Stimulated activated CD8-positive, alpha-beta memory T cell treated with anti-CD3 and anti-CD28 coated beads, Interleukin-12 subunit alpha, Interleukin-12 subunit beta, amount 100 ng/mL, for 24 hours (primary cell): ENCODE data around the gene RNF166.

ENCODE experiments used
- DNase-seq: peaks from one replicate; pipeline ENCODE4 v3.0.0-alpha.2; 2020; ENCODE audit errors: extremely low read depth

RNF166 gene

DNA sequence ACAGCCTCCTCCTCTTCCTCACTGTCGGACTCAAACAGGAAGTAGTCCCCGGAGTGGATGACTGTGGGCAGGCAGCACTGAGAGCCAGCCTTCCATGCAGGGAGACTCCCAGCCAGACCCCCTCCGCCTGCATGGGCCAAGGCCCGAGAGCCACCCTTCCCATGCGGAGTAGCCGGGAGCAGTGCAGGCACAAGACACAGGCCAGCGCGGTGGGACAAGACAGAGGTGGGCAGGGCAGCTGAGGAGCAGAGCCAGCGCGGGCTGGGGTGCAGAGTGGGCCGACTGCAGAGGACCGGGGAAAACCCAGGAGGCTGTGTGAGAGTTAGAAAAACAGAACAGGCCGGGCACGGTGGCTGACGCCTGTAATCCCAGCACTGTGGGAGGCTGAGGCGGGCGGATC is 17.7 kb upstream of the RNF166 start:
- DNase-seq, result no peak

DNA sequence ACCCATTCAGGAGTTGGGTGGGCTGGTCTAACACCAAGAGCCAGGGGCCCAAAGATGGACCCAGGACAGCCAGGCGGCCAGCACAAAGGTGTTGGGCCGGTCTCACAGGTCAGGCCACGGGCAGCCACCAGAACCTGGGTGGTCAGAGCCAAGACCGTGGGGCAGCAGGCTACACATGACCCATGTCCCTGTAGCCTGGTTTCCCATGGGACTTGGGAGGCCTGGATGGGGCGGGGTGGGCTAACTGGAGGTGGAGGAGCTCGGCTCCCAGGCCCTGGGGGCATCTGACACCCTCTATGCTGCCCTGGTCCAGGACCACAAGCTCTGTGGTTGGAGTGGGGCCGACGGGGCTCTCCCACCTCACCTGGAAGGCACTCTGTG is 17.3 kb upstream of the RNF166 start:
- DNase-seq, result no peak

DNA sequence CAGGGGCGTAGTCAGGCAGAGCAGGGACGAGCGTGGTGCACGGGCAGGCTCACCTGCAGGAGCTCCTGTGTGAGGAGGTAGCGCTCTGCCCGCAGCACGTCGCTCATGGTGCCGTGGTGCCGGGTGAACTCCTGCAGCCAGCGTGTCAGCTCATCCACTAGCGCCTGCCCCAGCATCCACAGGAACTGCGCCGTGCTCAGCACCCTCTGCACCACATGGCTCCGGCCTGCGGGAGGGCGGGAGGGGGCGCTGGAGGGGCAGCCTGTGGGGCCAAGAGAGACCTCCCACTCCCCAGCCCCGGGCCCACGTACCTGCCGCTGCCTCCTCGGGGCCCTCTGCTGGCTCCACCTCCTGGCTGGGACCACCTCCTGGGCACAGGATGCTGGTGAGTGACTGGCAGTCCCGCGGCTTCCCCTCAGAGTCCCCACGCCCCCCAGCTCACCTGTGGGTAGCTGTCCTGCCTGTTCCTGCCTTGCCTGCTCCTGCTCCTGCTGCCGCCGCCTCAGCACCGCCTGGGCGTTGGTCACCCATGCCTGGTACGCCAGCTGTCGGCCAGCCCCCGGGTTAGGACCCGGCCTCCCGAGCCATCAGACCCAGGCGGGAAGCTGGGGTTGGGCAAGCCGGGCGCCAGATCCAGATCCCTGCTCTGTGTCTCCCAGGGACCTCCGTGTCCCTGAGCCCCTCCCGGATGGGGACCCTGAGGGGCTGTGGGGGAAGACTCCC is 16.7 kb upstream of the RNF166 start:
- DNase-seq, result no peak

- no peak for DNase-seq
Measured at GRCh38 chr16:88721815-88722755, 15.9 kb upstream of the RNF166 start.

DNA sequence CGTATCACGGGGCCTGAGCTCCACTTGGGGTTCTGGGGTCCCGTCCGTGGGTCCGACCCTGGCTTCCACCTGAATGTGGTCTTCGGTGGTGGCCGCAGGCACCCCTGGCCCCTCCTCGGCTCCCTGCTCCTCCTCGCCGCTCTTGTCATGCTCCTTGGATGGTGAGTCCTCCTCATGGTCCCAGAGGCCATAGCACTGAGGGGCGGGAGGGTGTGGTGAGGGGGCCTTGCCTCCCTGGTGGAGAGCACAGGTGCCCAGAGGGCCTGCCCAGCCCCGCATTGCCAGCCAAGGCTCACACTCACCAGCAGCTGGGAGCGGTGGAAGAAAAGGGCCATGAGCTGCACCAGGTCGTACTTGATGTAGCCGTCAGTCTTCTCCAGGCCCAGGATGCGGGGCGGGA is 15.0 kb upstream of the RNF166 start:
- DNase-seq, result no peak

DNA sequence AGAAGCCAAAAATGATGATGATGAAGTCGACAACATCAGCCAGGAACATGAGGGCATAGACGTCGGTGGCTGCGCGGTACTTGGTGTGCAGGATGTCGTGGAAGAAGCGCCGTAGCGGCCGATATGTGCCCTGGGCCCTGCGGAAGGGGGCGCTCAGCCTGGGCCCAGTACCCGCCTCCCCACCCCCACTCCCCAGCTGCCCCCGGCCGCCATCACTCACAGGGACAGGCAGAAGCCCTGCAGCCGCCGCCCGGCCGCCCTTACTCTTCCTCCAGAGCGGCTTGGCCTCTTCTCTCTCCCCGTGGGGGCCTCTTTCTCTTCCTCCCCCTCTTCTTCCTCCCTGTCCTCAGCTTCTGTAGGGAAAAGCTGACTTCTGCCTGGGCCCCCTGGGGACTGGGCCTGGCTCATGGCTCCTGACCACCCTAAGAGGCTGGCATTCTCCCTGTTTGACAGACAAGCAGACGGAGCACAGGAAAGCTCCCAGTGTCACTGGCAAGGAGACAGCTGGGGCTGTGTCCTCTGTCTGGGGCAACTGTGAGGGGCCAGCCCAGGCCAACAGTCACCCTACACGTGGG is 14.3 kb upstream of the RNF166 start:
- no peak for DNase-seq

- DNase-seq, result no peak
Measured at GRCh38 chr16:88719933-88720296, 13.7 kb upstream of the RNF166 start.

DNA sequence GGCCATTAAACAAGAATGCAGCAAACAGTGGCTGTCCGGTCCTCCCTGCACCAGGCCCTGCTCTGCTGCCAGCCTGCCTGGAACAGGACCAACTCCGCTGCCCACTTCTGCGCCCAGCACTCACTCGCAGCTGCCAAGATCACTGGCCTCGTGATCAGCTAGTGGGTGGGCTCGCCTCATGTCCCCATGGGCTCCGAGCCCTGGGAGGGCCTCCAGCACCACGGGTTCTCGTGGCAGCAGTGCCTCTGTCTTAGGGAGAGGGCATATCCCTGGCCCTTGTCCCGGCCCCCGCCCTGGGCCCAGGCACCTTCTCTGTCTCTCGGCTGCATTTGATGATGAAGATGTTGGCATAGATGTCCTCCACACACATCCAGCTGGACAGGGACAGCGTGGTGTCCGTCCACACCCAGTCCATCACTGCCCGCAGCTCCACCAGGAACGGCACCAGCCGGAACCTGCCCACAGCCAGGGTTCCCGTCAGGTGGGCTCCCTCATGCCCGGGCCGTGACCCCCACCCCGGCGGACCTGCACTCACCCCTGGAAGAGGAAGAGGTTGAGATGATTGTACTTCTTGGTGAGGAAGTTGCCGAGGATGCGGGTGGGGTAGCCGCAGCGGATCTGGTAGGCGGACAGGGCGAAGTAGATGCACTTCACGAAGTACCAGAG is 13.2 kb upstream of the RNF166 start:
- no peak for DNase-seq

GRCh38 chr16:88718178-88718577 is 12.0 kb upstream of the RNF166 start:
- DNase-seq, result no peak

- DNase-seq, result no peak
Measured at GRCh38 chr16:88716601-88717001, 10.4 kb upstream of the RNF166 start.

DNA sequence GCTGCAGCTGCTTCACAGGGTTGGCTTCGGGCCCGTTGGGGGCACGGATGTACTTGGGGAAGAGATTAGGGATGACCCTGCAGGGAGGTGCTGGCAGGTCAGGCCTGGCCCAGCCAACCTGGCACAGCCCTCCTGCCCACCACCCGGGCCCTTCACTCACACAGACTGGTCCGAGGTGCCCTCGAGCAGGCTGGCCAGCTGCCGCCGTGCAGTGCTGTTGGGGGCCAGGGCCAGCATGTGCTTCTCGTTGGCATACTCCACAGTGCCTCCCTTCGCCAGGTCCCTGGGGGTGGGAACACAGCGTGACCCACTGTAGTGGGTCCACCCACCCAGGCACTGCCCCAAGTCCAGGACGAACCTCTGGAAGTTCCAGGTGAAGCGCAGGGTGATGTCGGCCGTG is 10.0 kb upstream of the RNF166 start:
- DNase-seq, result no peak

DNA sequence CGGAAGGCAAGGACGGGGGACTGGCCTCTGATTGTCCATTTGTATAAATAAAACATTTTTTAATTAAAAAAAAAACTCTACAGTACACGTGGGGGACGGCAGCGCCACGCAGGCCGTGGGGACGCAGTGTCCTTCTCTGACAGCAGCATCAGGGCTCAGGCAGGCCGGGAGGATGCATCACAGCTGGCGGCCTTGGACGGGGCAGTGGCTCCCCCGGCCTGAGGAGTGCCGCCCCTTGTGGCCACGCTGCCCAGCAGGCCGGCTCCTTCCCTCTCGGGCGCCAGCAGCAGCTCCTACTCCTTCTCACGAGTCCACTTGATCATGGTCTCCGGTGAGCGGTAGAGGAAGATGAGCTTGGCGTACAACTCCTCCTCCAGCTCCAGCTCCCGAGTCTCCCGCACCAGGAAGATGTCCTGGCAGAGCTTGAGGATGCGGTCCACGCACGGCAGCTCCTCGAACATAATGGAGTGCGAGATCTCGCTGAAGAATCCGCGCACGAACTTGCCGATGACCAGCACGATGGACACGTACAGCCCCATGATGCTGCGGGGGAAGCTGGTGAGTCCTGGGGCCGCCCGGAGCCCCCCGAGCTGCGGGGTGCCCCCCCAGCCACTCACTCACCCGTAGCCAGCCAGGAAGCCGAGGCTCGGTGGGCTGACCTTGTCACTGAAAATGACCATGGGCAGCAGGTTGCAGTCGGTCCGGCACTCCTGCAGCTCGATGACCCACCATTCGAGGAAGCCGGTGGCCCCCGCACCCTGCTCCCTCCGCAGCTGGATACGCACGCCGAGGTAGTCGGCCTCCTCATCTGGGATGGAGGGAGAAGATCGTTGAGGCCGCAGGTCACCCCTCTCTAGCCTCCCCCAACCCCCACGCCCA is 9.3 kb upstream of the RNF166 start:
- DNase-seq, result no peak

- DNase-seq, result no peak
Measured at GRCh38 chr16:88714420-88715302, 8.5 kb upstream of the RNF166 start.

DNA sequence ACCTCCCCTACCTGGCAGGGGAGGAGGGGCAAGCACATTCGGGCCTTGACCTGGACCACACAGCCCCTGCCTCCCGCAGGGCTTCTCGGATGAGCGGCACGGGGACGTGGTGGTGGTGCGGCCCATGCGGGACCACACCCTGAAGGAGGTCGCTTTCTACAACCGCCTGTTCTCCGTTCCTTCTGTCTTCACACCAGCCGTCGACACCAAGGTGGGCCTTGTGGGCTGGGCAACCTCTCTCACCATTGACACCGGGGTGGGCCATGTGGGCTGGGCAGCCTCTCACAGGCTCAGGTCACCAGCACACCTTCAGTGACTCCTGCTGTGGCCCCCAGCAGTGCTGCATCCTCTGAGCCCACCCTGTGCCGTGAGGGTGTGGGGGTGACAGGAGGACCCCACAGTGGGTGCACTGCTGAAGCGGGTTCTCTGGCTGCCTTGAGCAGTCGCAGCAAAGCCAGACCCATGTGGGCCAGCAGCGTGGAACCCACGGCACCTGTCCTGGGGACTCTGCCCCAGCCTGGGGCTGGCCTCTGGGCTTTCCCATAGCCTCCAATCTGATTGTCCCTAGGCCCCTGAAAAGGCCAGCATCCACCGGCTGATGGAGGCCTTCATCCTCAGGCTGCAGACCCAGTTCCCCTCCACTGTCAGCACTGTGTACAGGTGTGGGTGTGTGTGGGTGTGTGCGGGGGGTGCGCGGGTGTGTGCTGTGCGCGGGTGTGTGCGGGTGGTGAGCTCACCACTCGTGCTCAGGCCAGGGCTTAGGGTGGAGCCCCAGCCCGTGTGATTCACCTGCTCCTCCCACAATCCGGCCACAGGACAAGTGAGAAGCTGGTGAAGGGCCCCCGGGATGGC is 7.6 kb upstream of the RNF166 start:
- no peak for DNase-seq

DNA sequence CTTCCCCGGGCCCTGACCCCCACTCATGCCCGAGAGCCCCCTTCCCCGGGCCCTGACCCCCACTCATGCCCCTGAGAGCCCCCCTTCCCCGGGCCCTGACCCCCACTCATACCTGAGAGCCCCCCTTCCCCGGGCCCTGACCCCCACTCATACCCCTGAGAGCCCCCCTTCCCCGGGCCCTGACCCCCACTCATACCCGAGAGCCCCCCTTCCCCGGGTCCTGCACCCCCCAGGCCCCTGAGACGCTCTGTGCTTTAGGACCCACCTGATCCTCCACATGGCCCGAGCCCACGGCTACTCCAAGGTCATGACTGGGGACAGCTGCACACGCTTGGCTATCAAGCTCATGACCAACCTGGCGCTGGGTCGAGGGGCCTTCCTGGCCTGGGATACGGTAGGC is 6.8 kb upstream of the RNF166 start:
- no peak for DNase-seq

- no peak for DNase-seq
Measured at GRCh38 chr16:88712362-88712979, 6.3 kb upstream of the RNF166 start.

DNA sequence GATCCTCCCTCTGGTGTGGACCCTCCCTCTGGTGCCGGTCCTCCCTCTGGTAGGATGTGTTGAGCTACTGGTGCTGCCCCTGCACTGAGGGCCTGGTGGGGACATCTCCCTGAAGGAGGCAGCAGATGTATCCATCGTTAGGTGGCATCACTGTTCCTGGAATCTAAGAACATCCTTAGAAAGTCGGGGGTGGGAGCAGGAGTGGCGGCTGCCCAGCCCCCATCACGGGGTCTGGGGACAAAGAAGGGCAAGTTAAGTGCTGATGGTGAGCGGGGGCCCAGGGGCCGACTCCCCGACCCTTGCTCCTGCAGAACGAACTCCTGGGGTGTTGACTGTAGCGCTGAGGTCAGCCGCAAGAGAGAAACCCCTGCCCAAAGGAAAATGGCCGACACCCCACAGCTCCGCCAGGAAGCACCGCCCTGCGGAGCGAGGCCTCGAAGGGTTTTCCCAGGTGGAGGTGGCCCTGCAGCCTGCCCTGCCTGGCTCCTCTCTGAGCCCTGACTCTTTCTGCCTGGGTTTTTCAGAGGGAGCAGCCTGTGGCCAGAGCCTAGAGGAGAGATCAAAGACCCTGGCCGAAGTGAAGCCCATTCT is 5.6 kb upstream of the RNF166 start:
- DNase-seq, result no peak

DNA sequence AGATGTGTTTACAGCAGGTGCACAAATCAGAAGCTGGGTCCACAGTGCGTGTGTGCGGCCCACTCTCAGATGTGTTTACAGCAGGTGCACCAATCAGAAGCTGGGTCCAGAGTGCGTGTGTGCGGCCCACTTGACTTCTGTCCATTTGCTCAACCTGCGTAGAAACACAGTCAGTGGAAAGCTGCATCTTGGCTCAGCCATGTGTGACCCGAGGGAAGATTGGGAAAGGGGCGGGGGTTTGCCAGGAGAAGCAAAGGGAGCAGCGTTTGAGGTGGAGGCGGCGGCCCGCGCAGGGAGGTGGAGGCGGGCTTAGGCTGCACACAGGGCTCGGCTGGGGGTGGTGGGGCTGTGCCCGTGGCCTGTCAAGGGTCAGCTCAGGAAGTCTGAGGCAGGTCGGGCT is 4.3 kb upstream of the RNF166 start:
- DNase-seq, result no peak
